ENCODE results near the gene MDM2.

DNA sequence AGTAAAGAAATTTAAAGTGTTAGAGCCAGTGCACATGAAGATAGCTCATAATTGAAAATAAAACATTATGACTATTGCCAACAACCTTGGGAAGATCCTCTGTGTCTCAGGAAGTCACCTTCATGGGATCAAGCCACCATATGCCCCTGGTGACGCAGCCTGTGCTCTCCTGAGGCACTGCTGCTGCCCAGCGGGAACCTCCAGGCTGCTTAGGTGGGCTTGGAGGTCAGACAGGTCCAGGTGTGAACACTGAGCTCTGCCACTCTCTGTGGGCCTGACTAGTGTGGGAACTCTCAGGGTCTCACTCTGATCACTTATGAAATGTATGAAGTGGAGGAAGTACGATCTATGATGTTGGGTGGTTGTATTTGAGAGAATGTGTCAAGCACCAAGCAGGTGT lies 45.3 kb upstream of the MDM2 start:
- TF ChIP-seq JUN (IDR thresholded peaks at IDR 0.05) (no peak), POLR2A (IDR thresholded peaks at IDR 0.05; ENCODE audit: low read length) (no peak), SREBF2 (IDR thresholded peaks at IDR 0.05) (no peak), CTCF (IDR thresholded peaks at IDR 0.05) (no peak), RAD21 (conservative IDR thresholded peaks at IDR 0.05 in 1 of 2, IDR thresholded peaks at IDR 0.05 in 1 of 2) (no peak), EHMT2 (IDR thresholded peaks at IDR 0.05; ENCODE audit: low read depth) (no peak), CHD2 (IDR thresholded peaks at IDR 0.05; ENCODE audit: low read length, partially characterized antibody) (no peak)
